Hepatic stellate cell (primary cell): ENCODE results near the gene NANOS1.
"Not testable (repeated sequence)": the region's sequence is repeated elsewhere in the genome, so short reads cannot be mapped to it uniquely, and the experiment has no call there.

Source experiments
- DNase-seq: peaks from one replicate; pipeline ENCODE4 v3.0.0; 2011; ENCODE audit warnings: low spot score

The NANOS1 gene

DNA sequence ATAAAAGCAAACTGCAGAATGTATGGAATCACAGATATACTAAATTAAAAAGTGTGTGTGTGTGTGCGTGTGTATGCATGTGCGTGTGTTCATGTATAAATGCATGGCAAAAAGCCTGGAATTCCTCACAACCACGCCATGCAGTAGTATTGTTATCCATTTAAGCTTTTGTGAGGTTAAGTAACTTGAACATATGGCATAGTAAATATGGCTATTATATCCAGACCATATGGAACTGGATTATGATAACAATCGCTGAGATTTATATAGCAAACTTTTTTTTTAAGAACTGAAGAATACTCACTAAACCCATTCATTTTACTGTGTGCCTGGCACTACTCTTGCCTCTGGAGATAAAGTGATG is 22.3 kb upstream of the NANOS1 start:
- DNase-seq = no peak

DNA sequence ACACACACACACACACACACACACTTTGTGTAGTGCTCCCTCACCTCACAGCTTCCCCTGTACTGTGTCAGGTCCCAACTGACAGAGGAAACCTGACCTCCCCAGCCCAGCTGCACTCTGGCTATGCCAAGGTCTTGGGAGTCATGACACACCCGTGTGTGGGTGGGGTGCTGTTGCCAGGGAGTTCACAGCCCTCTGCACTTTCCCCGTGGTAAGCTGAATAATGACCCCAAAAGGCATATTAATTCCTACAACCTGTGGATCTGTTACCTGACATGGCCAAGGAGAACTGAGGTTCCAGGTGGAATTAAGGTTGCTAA is 8.9 kb upstream of the NANOS1 start:
- no peak for DNase-seq

DNA sequence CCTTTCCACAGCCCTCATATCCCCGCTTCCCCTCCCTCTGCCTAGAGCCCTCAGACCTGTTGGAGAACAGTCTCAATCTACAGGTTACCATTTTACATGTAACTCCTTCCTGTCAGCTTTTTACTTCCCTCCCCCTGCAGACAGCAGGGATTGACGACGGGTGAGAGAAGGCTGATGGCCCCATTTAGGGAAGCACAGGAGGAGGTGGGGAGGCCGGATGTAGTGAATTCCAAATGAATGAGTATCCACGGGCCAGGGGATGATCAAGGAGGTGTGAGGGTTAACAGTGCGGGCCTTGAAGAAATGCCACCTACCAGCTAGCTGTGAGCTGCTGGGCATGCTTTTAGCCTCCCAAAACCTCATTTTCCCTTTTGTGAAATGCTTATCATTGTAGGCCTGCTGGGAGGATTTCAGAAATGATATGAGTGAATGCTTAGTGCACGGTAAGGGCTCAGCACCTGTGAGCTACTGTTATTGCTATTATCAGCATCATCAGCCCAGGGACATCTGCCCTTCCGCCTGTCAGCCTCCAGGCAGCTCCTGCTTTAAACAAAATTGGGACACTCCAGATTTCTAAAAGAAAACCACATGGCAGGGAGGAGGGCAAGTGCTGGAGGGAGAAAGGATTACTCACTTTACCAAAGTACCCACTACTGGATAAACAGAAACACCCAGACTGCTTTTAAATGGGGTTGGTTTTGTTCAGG is 6.5 kb upstream of the NANOS1 start:
- peak; percentile 89 for DNase-seq

DNA sequence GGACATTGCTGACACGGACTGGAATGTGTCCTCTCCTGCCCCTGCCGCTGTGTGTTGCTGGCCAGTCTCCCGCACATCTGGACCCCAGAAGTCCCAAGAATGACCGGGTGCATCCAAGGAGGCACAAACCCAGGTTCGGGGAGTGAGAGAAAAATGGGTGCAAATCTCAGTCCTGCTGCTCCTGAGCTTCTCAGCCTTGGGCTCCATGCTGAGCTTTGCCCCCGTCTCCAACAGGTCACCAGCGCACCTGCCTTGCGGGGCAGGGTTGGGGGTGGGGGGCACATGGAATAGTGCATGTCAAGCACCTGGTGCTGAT is 6.0 kb upstream of the NANOS1 start:
- no peak for DNase-seq

DNA sequence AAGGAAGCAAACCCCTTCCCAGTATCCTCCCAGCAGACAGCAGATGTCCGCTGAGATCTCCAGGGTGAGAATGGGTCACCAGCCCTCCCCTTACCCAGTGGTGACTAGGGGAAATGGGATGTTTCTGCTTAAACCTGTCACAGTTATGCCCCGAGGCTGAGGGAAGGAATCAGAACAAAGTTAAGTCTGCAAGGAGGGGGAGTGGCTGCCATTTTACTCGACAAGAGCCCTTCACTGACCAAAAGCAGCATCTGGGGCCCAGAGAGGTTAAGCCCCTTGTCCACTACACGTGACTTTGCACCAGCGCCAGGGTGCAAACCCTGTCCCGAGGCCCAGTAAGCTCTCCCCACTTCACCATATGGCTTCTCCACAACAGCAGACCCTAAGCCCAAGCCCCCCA is 4.6 kb upstream of the NANOS1 start:
- no peak for DNase-seq

DNA sequence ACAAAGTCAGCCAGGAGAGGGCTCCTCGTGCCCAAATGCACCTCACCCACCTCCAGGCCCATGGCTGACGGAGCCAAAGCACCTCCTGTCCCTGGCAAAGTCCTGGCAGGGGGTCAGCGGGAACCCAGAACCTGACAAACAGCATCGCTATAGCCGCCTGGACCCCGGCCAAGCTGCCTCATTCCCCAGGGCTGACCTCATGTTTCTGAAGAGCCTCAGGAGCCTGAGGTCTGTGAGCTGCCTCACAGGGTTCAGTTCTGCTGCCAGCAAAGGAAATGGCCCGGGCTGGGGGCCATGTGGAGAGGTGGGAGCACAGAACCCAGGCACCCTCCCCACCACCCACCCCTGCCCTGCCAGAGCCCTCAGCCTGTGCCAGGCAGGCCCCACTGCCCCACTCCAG is 4.2 kb upstream of the NANOS1 start:
- peak; percentile 80 for DNase-seq

DNA sequence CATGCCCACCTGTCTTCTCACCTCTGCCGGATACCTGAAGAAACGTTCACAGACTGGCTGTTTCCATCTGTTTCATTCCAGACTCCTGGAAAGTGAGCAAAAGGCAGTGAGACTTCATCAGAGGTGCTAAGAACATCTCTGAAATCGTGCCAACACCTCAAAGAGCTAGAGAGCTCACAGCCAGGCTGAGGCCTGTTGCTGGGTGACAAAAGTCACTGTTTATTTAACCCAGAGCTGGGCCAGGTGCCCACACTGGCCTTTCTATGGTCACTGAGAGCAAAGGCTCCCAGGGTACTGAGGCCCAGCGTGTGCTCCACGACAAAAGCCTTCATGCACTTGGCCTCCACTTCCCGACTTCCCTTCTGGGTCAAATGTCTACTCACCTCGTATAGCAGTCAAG is 3.7 kb upstream of the NANOS1 start:
- DNase-seq = no peak

DNA sequence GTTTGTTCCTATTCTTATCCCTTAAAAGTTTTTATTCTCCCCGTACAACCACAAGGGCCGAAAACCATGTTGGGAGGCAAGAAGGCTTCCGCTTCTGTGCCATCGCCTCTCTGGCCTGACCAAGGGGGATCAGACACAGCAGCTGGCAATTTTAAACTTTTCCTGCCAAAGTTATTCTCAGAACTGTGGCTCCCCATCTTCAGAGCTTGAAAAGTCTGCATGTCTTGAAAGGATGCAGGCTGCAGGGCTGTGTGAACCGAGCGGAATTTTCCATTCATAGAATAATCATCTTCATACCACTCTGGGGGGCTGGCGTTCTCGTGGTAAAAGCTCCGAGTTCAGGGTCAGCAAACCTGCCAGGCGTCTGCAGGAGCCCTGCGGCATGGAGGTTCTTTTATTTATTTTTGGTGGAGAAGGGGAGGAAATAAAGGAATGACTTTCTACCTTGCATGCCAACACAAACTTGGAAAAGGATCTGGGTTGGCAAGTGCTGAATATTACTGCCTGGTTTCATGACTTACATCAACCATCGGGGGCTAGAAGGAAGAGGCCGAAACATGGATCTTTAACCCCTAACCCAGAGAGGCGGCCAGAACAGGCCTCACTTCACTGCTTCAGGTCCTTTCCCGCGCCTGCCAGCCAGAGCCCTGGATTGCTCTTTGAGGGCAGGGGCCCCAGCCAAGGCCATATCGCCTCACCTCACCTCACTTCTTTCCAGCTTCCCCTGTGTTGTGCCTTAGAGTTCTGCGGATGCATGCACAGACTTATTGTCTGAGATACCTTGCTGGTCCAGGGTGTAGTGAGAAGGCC is 3.0 kb upstream of the NANOS1 start:
- no peak for DNase-seq

DNA sequence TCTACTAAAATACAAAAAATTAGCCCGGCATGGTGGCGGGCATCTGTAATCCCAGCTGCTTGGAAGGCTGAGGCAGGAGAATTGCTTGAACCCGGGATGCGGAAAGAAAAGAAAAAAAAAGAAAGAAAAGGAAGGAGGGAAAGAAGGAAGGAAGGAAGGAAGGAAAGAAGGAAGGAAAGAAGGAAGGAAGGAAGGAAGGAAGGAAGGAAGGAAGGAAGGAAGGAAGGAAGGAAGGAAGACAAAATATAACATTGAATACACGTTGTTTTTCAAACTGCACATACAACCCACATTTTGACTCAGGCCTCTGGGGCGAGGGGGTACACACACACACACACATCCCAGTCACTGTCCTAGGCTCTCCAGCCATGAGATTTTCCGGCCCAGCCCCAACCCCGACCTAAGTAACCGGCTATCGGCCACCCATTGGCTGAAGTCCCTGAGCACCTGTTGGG is 1.0 kb upstream of the NANOS1 start:
- DNase-seq = not testable (repeated sequence)

DNA sequence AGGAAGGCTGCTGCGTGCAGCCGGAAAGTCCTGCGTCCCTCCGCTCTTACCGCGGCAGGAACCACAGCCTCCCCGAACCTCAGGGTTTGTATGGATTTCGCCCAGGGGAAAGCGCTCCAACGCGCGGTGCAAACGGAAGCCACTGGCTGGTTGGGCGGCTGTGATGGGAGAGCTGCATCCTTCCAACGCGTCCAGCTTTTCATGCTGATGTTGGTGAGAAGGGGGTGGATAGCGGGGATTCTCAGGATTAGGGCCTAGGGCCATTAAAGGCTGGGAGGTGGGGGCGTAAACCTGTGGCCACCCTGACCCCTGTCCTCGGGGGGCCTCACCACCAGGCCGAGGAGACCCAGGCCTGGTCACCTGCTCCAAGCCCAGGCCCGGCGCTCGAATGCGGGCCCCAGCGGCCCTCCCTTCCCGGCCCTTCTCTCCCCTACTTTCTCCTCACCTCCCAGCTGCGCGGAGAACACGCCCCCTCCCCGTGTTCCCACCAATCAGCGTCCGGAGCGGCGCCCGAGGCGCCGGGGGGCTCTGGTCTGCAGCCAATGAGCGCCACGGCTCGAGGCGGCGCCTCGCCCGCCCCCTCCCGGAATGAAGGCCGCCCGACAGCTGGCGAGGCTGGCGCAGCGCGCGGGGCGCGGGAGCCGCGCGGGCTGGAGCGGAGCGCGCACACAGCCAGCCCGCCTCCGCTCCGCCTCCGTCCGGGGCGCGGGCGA is 458 bp upstream of the NANOS1 start:
- DNase-seq = peak; percentile 98

DNA sequence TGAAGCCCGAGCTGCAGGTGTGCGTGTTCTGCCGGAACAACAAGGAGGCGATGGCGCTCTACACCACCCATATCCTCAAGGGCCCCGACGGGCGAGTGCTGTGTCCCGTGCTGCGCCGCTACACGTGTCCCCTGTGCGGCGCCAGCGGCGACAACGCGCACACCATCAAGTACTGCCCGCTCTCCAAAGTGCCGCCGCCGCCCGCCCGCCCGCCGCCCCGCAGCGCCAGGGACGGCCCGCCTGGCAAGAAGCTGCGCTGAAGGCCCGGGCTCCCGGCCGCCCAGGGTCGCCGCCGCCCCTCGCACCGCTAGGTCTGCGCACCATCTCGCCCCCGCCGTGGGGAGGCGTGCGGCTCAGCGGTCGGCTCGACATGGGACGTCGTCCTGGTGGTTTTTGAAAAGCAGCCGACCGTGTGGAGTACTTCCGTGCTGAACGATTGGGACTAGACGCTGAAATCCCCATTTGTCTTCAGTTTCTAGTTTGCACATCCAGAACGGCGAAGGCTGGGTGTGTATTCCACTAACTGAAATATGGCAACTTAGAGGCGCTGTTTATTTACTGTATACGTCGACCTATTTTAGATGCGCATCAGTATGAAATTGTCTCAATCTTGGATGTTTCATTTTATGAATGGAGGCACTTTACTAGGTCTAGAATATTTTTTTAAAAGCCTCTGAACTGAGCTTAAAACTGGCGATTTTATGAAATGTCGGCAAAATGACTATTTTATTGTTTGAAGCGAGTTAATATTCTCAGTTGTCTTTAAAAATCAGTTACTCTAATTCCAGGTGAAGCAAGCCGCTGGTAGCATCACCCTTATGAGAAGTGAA is 1.1 kb downstream of the NANOS1 start:
- DNase-seq = no peak

DNA sequence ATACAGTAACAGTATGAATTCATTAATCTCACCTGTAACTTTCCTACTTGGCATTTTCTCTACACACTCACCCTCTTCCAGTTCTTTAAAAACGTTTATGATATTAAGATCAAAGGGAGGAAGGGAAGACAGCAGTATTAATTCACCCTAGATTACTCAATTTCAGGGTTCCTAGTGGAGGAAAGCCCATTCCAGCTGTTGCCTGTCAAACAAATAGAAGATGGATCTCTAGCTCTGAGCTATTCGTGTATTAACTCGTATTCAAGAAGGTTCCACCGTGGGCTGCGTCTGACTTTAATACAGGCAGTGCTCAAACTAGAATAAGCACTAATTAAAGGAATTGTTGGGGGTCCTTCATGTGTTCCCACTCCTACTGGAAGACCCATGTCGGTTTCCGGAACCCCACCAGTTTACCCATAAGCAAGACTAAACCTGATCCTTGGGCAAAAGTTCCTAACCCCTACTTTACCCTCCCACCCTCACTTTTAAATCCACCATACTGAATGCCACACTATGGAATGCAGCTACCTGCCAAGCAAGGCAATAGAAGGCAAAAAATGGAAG is 2.1 kb downstream of the NANOS1 start:
- DNase-seq = no peak

DNA sequence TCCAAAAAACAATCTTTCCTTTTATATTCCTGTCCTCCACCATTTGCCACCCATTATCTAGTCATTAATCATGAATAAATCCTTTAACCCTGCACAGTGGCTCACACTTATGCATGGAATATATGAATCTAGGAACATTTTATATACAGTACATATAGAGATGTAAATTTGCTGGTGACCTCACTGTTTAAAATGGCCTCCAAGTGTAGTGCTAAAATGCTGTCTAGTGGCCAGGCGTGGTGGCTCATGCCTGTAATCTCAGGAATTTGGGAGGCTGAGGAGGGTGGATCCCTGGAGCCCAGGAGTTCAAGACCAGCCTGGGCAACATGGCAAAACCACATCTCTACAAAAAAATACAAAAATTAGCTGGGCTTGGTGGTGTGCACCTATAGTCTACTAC is 9.6 kb downstream of the NANOS1 start:
- DNase-seq = no peak

DNA sequence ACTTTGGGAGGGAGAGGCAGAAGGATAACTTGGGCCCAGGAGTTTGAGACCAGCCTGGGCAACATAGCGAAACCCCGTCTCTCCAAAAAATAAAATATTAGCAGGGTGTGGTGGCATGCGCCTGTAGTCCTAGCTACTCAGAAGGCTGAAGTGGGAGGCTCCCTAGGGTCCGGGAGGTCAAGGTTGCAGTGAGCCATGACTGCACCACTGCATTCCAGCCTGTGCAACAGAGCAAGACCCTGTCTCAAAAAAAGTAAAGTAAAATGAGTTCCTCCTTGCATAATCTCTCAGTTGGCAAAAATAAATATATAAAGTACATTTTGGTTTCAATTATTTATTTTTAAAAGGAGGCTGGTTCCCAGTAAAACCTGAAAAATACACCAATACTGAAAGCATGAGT is 11.8 kb downstream of the NANOS1 start:
- DNase-seq = no peak

DNA sequence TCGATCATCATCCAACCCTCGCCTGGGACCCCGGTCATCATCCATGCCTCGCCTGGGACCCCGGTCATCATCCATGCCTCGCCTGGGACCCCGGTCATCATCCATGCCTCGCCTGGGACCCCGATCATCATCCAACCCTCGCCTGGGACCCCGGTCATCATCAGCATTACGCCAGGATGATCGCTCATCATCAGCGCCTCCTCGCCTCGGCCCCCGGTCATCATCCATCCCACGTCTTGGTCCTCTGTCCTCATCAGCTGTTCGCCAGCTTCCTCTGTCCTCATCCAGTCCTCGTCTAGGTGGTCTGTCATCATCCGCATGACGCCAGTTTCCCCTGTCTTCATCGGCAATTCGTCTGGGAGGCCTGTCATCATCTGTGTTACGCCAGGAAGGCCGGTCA is 12.7 kb downstream of the NANOS1 start:
- DNase-seq = no peak

DNA sequence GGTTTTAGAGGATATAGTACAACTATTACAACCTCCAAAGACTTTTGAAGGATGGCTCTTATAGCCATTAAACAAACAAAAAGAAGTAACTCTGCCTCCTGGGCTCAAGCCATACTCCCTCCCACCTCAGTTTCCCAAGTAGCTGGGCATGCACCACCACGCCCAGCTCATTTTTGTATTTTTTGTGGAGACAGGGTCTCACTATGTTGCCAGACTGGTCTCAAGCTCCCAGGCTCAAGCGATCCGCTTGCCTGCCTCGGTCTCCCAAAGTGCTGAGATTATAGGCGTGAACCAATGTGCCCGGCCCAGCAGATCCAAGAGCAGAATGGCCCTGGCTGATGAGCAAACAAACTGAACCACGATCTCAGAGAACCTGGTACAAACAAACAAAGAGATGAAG is 16.0 kb downstream of the NANOS1 start:
- DNase-seq = no peak

DNA sequence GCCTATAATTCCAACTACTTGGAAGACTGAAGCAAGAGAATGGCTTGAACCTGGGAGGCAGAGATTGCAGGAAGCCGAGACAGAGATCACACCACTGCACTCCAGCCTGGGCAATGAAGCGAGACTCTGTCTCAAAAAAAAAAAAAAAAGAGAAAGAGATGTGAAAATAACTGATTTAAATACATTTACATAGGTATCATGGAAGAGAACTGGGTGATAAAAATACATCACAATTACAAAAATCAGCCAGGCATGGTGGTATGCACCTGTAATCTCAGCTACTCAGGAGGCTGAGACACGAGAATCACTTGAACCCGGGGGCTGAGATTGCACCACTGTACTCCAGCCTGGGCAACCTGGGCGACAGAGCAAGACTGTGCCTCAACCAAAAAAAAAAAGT is 19.8 kb downstream of the NANOS1 start:
- DNase-seq = no peak

DNA sequence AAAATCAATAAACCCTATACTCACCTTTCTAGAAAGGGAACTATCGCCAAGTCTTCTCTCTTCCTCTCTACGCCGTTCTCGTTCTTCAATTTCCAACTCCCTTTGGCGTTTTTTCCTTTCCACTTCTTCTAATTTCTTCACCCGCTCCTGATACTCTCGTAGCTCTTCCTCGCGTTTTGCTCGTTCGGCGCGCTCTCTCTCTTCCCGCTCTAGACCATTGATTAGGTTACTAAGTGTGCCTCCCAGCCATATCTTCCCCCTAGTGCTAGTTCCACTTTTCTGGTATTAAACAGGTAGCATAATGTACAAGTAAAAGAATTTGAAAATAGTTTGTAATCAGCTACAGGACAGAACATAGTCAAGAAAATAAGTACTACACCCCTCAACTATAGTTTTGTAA is 20.3 kb downstream of the NANOS1 start:
- DNase-seq = no peak

DNA sequence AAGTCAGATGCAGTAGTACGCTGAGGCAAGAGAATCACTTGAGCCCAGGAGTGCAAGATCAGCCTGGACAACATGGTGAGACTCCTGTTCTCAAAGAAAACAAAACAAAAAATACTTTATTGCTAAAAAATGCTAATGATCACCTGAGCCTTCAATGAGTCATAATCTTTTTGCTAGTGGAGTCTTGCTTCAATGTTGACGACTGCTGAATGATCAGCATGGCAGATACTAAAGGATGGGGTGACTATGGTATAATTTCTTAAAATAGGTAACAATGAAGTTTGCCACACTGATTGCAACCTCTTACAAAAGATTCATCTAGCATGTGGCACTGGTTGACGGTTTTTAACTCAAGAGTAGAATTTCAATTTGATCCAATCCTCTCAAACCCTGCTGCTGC is 22.3 kb downstream of the NANOS1 start:
- no peak for DNase-seq

DNA sequence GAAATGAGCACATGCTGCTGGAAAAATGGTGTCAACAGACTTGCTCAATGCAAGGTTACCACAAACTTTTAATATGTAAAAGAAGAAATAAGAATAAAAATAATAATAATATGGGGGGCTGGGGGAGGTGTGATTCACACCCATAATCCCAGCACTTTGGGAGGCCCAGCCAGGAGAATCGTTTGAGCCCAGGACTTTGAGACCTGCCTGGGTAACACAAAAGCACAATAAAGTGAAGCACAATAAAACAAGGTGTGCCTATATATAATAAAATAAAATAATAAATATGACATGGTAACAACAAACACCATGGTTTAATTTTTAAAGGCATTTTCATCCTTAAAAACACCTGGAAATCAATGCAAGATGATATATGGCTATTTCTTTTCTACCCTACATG is 26.0 kb downstream of the NANOS1 start:
- DNase-seq = no peak

DNA sequence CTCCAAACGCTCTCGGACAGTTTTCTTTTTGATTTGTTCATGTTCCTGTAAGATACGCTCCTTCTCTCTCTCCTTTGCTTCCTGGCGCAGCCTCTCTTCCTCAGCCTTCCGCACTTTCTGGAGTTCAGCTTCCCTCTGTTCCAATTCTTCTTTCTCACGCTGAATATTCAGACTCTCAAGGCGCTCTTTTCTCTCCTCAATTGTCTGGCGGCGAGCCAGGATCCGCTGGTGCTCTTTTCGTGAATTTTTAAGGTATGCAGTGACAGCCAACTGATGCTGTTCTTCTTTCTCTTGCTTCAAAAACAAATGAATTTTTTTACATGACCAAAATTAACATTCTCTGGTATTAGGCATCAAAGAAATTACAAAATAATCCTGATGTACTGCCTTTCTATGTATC is 28.5 kb downstream of the NANOS1 start:
- DNase-seq = no peak

DNA sequence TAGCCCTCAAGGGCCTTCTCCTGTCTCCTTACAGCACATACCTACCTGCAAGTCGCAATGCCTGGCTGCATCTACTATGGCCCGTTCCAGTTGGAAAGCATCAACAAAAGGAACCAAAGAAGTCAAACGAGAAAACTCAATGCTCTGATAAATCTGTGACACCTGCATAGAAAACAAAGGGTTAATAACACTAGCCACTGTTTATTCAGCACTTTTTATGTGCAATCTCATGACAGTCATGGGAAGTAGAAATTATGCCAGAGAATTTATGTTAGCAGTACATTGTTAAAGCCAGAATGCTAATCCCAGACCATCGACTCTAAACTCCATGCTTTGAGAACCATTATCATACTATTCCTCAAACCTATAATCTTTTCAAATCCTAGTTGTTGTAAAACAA is 30.0 kb downstream of the NANOS1 start:
- no peak for DNase-seq
